DOHH2 (cell line): ENCODE results near the gene SLC7A6OS.

Source experiments
- H3F3A ChIP-seq: fragments of 200-600 bp; sonication (generic), shearing (Covaris generic); 2 replicates; pipeline ENCODE4 v1.6.0; 2016; ENCODE audit warnings: antibody characterized with exemption, mild to moderate bottlenecking; ENCODE audit not compliant: control insufficient read depth, insufficient read depth
- H3K27ac ChIP-seq: fragments of 200-600 bp; sonication (generic); 2 replicates; pipeline ENCODE4 v1.5.1; 2014; ENCODE audit warnings: low read depth, mild to moderate bottlenecking, low read length, moderate library complexity
- H3K27me3 ChIP-seq: fragments of 200-600 bp; sonication (generic); 2 replicates; pipeline ENCODE4 v1.6.1; 2014; ENCODE audit warnings: mild to moderate bottlenecking, low read length, mixed read lengths; ENCODE audit not compliant: control insufficient read depth
- H3K36me3 ChIP-seq: fragments of 200-600 bp; sonication (generic); 2 replicates; pipeline ENCODE4 v1.6.1; 2014; ENCODE audit warnings: mild to moderate bottlenecking, low read length, moderate library complexity, mixed read lengths; ENCODE audit not compliant: control insufficient read depth
- H3K4me1 ChIP-seq: fragments of 200-600 bp; sonication (generic); 2 replicates; pipeline ENCODE4 v1.6.1; 2014; ENCODE audit warnings: mild to moderate bottlenecking, low read length, mixed read lengths; ENCODE audit not compliant: control insufficient read depth
- H3K4me2 ChIP-seq: fragments of 200-600 bp; sonication (generic); 2 replicates; pipeline ENCODE4 v1.6.0; 2014; ENCODE audit warnings: mild to moderate bottlenecking, low read length, moderate library complexity
- H3K4me3 ChIP-seq: fragments of 200-600 bp; sonication (generic); 2 replicates; pipeline ENCODE4 v1.5.1; 2014; ENCODE audit warnings: mild to moderate bottlenecking, low read length, mixed read lengths
- H3K79me2 ChIP-seq: fragments of 200-600 bp; sonication (generic); 2 replicates; pipeline ENCODE4 v1.6.1; 2014; ENCODE audit warnings: mild to moderate bottlenecking, low read length, mixed read lengths; ENCODE audit not compliant: control insufficient read depth
- H3K9me2 ChIP-seq: fragments of 200-600 bp; sonication (generic); replicated peaks from 2 replicates; pipeline ENCODE4 v1.6.1; 2014; ENCODE audit warnings: mild to moderate bottlenecking, low read length, mixed read lengths; ENCODE audit not compliant: control insufficient read depth
- H3K9me3 ChIP-seq: fragments of 200-600 bp; sonication (generic); 2 replicates; pipeline ENCODE4 v1.6.1; 2014; ENCODE audit warnings: antibody characterized with exemption, low read length, mixed read lengths; ENCODE audit not compliant: control insufficient read depth, insufficient read depth
- H4K20me1 ChIP-seq: fragments of 200-600 bp; sonication (generic); 2 replicates; pipeline ENCODE4 v1.6.0; 2014; ENCODE audit warnings: low read depth, mild to moderate bottlenecking, antibody characterized with exemption, low read length, moderate library complexity; ENCODE audit not compliant: control insufficient read depth, insufficient read depth
- CTCF ChIP-seq: fragments of 200-600 bp; sonication (generic); IDR thresholded peaks from one replicate; pipeline ENCODE4 v1.5.1; 2014; ENCODE audit warnings: antibody characterized with exemption, mild to moderate bottlenecking, low read depth, low read length; ENCODE audit not compliant: poor library complexity, severe bottlenecking
- EZH2phosphoT487 ChIP-seq: fragments of 200-600 bp; sonication (generic); IDR thresholded peaks from 2 replicates; pipeline ENCODE4 v1.6.1; 2017; ENCODE audit warnings: borderline replicate concordance, mild to moderate bottlenecking, antibody characterized with exemption, low read length, moderate library complexity, mixed read lengths

Gene SLC7A6OS

GRCh38 chr16:68287276-68288251 lies 23.2 kb downstream of the SLC7A6OS start:
- Histone ChIP-seq H3K9me2 (no peaks in the 10 kb centered on the region), H3F3A (peaks cover 26% of the 10 kb centered on the region), H3K9me3 (no peaks in the 10 kb centered on the region), H3K36me3 (peaks cover 88% of the 10 kb centered on the region), H3K4me2 (0 out of 2 replicates have a peak overlapping the region, but pooled peaks have one; percentile 82), H3K27ac (no peak overlapping the region), H3K27me3 (no peaks in the 10 kb centered on the region), H3K79me2 (peaks cover 51% of the 10 kb centered on the region), H3K4me1 (peaks cover 67% of the 10 kb centered on the region), H3K4me3 (no peak overlapping the region), H4K20me1 (no peaks in the 10 kb centered on the region)
- TF ChIP-seq EZH2phosphoT487 (no peak), CTCF (no peak)

GRCh38 chr16:68286153-68287074 lies 24.3 kb downstream of the SLC7A6OS start:
- H3K27me3 ChIP-seq = no peaks in the 10 kb centered on the region
- H3K9me3 ChIP-seq = no peaks in the 10 kb centered on the region
- H3K4me1 ChIP-seq = peaks cover 79% of the 10 kb centered on the region
- H3K9me2 ChIP-seq = no peaks in the 10 kb centered on the region
- no peaks in the 10 kb centered on the region for H4K20me1 ChIP-seq
- peak overlapping the region; percentile 93 for H3K27ac ChIP-seq
- H3K36me3 ChIP-seq = peaks cover 90% of the 10 kb centered on the region
- peak overlapping the region; percentile 82 for H3K4me2 ChIP-seq
- peaks cover 62% of the 10 kb centered on the region for H3K79me2 ChIP-seq
- peak overlapping the region; percentile 62 for H3K4me3 ChIP-seq
- no peak for TF ChIP-seq EZH2phosphoT487
- no peak for TF ChIP-seq CTCF
- H3F3A ChIP-seq = peaks cover 26% of the 10 kb centered on the region

GRCh38 chr16:68285683-68286082 lies 25.1 kb downstream of the SLC7A6OS start:
- Histone ChIP-seq H3K79me2 (peaks cover 69% of the 10 kb centered on the region), H3K4me3 (peak overlapping the region; percentile 62), H3K4me2 (peak overlapping the region; percentile 82), H4K20me1 (no peaks in the 10 kb centered on the region), H3K4me1 (peaks cover 86% of the 10 kb centered on the region), H3K36me3 (peaks cover 89% of the 10 kb centered on the region), H3K9me2 (no peaks in the 10 kb centered on the region), H3K27ac (peak overlapping the region; percentile 93), H3F3A (peaks cover 26% of the 10 kb centered on the region), H3K27me3 (no peaks in the 10 kb centered on the region), H3K9me3 (no peaks in the 10 kb centered on the region)
- TF ChIP-seq CTCF (no peak), EZH2phosphoT487 (no peak)
